GM04503 (cell line): ENCODE measurements around the gene IGF2BP1.
"Not testable (repeated sequence)": the region's sequence is repeated elsewhere in the genome, so short reads cannot be mapped to it uniquely, and the experiment has no call there.

Experiments
- DNase-seq: peaks from one replicate; pipeline ENCODE4 v3.0.0-alpha.2; 2012; ENCODE audit warnings: low read depth

The IGF2BP1 gene

GRCh38 chr17:49100601-49101000, 103.4 kb downstream of the IGF2BP1 start:
- no peak for DNase-seq

GRCh38 chr17:49101054-49101534, 103.9 kb downstream of the IGF2BP1 start:
- no peak for DNase-seq

GRCh38 chr17:49103360-49103759, 106.2 kb downstream of the IGF2BP1 start:
- not testable (repeated sequence) for DNase-seq

GRCh38 chr17:49104511-49105074, 107.4 kb downstream of the IGF2BP1 start:
- no peak for DNase-seq
